ENCODE results near the gene ACSS1. TPM values are rescaled to one million over a fixed set of nuclear protein-coding genes. Genes with fewer than 3 reads are reported as not detected.

ACSS1 gene
- total RNA-seq, 1 experiment from 2014 or later: 1.5 TPM

- Mint-ChIP-seq H3K4me1 (peaks cover 14% of the 10 kb centered on the region), H3K9me3 (no peaks in the 10 kb centered on the region), H3K4me3 (no peak overlapping the region), H3K27me3 (ENCODE audit: low read depth) (no peaks in the 10 kb centered on the region; the same call in 1 of the 2 replicates), H3K36me3 (peaks cover 12% of the 10 kb centered on the region), H3K27ac (no peak overlapping the region)
- DNase-seq (ENCODE audit: low spot score) (no peak), ATAC-seq (no peak)
- TF ChIP-seq IRF1 (CRISPR knock-in tag; IDR thresholded peaks at IDR 0.05) (no peak), GABPB1 (CRISPR knock-in tag; IDR thresholded peaks at IDR 0.05) (peak; percentile 99)
- POLR2A ChIA-PET: no interaction called here
- CTCF ChIA-PET: no interaction called here
These were observed 70.7 kb downstream of the ACSS1 start for GRCh38 chr20:24987244-24987643.

- H3K4me3 Mint-ChIP-seq: no peak overlapping the region
- H3K9me3 Mint-ChIP-seq: 0 out of 2 replicates have a peak, but pooled peaks cover 1% of the 10 kb centered on the region
- POLR2A ChIA-PET: no interaction called here
- peaks cover 10% of the 10 kb centered on the region for H3K4me1 Mint-ChIP-seq
- no peak overlapping the region for H3K27ac Mint-ChIP-seq
- TF ChIP-seq NR3C1 (CRISPR knock-in tag; conservative IDR thresholded peaks at IDR 0.05; ENCODE audit: low read depth) (no peak), RORB (CRISPR knock-in tag; IDR thresholded peaks at IDR 0.05) (no peak), SOX15 (CRISPR knock-in tag; IDR thresholded peaks at IDR 0.05) (no peak), CBFB (CRISPR knock-in tag; IDR thresholded peaks at IDR 0.05; ENCODE audit: low read depth) (no peak), MYBL2 (CRISPR knock-in tag; IDR thresholded peaks at IDR 0.05) (no peak)
- no peaks in the 10 kb centered on the region; the same call in 1 of the 2 replicates for H3K27me3 Mint-ChIP-seq (ENCODE audit: low read depth)
- no peak for ATAC-seq
- CTCF ChIA-PET: no interaction called here
- DNase-seq (ENCODE audit: low spot score): no peak
- H3K36me3 Mint-ChIP-seq: peaks cover 17% of the 10 kb centered on the region
These were observed 71.4 kb downstream of the ACSS1 start for GRCh38 chr20:24986436-24987015.

GRCh38 chr20:24985802-24986201 lies 72.1 kb downstream of the ACSS1 start:
- H3K36me3 Mint-ChIP-seq: peaks cover 24% of the 10 kb centered on the region
- H3K4me3 Mint-ChIP-seq: no peak overlapping the region
- peaks cover 4% of the 10 kb centered on the region for H3K4me1 Mint-ChIP-seq
- ATAC-seq (no peak), DNase-seq (ENCODE audit: low spot score) (no peak)
- POLR2A ChIA-PET: no interaction called here
- TF ChIP-seq FOXP1 (CRISPR knock-in tag; IDR thresholded peaks at IDR 0.05; ENCODE audit: borderline replicate concordance) (no peak), ZNF121 (CRISPR knock-in tag; IDR thresholded peaks at IDR 0.05) (no peak), CREM (CRISPR knock-in tag; IDR thresholded peaks at IDR 0.05) (no peak), CBFB (CRISPR knock-in tag; IDR thresholded peaks at IDR 0.05; ENCODE audit: low read depth) (no peak), NFATC4 (CRISPR knock-in tag; IDR thresholded peaks at IDR 0.05) (no peak), HMGXB4 (CRISPR knock-in tag; IDR thresholded peaks at IDR 0.05) (no peak), E2F5 (CRISPR knock-in tag; IDR thresholded peaks at IDR 0.05) (no peak), ATF2 (CRISPR knock-in tag; IDR thresholded peaks at IDR 0.05; ENCODE audit: borderline replicate concordance, low read depth) (no peak), NR3C1 (CRISPR knock-in tag; conservative IDR thresholded peaks at IDR 0.05; ENCODE audit: low read depth) (no peak), ERG (CRISPR knock-in tag; IDR thresholded peaks at IDR 0.05) (no peak)
- CTCF ChIA-PET: no interaction called here
- H3K27me3 Mint-ChIP-seq (ENCODE audit: low read depth): no peaks in the 10 kb centered on the region
- no peak overlapping the region for H3K27ac Mint-ChIP-seq
- peaks cover 9% of the 10 kb centered on the region; the same call in 1 of the 2 replicates for H3K9me3 Mint-ChIP-seq

Data from WTC11 (cell line).